SK-N-MC (cell line): ENCODE data around the gene CHST1.

Source experiments
- EZH2 ChIP-seq: fragments of 200-600 bp; sonication (generic); IDR thresholded peaks from one replicate; pipeline ENCODE4 v1.6.1; 2017; ENCODE audit warnings: antibody characterized with exemption
- POLR2AphosphoS5 ChIP-seq: IDR thresholded peaks from 2 replicates; pipeline ENCODE4 v1.6.1; 2012; ENCODE audit warnings: mild to moderate bottlenecking, low read depth, low read length, borderline replicate concordance

DNA sequence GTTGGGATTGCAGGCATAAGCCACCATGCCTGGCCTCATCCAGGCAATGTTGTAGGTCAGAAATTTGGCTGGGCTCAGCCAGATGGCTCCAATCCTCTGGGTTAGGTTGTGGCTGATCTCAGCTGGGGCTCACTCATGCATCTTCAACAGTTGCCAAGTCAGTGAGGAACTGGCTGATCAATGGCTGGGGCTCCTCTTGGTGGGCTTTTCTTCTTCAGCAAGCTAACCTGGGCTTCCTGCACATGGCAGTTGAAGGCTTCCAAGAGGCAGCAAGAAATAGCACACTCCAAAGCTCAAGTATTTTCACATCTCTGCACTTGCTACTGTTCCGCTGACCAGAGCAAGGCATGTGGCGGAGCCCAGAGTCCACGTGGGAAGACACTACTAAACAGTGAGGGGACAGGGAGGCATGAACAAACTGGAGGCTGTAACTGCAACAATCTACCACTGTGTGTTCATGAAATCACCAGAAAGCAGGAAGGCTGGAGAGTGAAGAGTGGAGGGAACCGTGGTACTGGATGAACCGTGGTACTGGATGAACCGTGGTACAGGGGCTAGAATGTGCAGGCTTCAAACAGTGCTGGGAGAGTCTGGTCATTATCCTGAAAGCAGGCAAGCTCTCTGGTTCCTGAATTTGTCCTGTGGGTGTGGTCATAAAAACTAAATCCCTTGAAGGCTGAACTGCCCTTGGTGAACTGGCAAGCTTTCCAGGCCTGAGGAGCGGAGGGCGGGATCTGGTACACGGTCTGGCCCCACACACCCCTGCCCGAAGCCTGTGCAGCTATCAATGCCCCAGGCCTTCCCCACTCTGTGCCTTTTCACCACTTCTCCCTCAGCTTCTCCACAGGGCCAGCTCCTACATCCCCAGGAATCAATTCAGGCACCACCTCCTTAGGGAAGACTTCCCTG, 20.2 kb downstream of the CHST1 start:
- TF ChIP-seq EZH2: no peak
- TF ChIP-seq POLR2AphosphoS5: no peak
